ENCODE data around the gene TTYH1. TPM values are rescaled to one million over a fixed set of nuclear protein-coding genes. Genes with fewer than 3 reads are reported as not detected.

The TTYH1 gene
- total RNA-seq, 1 donor from 2014 or later, result 207 TPM

GRCh38 chr19:54391589-54392061, 23.6 kb upstream of the TTYH1 start:
- no peaks in the 10 kb centered on the region for H3K9me3 Mint-ChIP-seq
- peaks cover 44% of the 10 kb centered on the region for H3K27me3 Mint-ChIP-seq (ENCODE audit: low read depth)
- no peak overlapping the region for H3K27ac Mint-ChIP-seq (ENCODE audit: unreplicated experiment)
- peaks cover 10% of the 10 kb centered on the region for H3K4me1 Mint-ChIP-seq
- TF ChIP-seq CTCF (conservative IDR thresholded peaks at IDR 0.05), result no peak
- no peaks in the 10 kb centered on the region for H3K36me3 Mint-ChIP-seq (ENCODE audit: low read depth)
- no peak for DNase-seq (ENCODE audit: low read depth, low spot score)
- H3K4me3 Mint-ChIP-seq, result no peak overlapping the region

GRCh38 chr19:54392105-54392504, 23.2 kb upstream of the TTYH1 start:
- DNase-seq (ENCODE audit: low read depth, low spot score), result no peak
- Mint-ChIP-seq H3K27me3 (ENCODE audit: low read depth) (peaks cover 44% of the 10 kb centered on the region), H3K36me3 (ENCODE audit: low read depth) (no peaks in the 10 kb centered on the region), H3K4me3 (no peak overlapping the region), H3K9me3 (no peaks in the 10 kb centered on the region), H3K4me1 (peaks cover 10% of the 10 kb centered on the region), H3K27ac (ENCODE audit: unreplicated experiment) (no peak overlapping the region)
- no peak for TF ChIP-seq CTCF (conservative IDR thresholded peaks at IDR 0.05)

GRCh38 chr19:54393381-54393780, 21.9 kb upstream of the TTYH1 start:
- Mint-ChIP-seq H3K27ac (ENCODE audit: unreplicated experiment) (no peak overlapping the region), H3K9me3 (no peaks in the 10 kb centered on the region), H3K36me3 (ENCODE audit: low read depth) (no peaks in the 10 kb centered on the region), H3K4me3 (no peak overlapping the region), H3K27me3 (ENCODE audit: low read depth) (peaks cover 31% of the 10 kb centered on the region), H3K4me1 (peaks cover 10% of the 10 kb centered on the region)
- no peak for TF ChIP-seq CTCF (conservative IDR thresholded peaks at IDR 0.05)
- no peak for DNase-seq (ENCODE audit: low read depth, low spot score)

GRCh38 chr19:54395685-54396084, 19.6 kb upstream of the TTYH1 start:
- peaks cover 10% of the 10 kb centered on the region for H3K4me1 Mint-ChIP-seq
- DNase-seq (ENCODE audit: low read depth, low spot score), result no peak
- H3K36me3 Mint-ChIP-seq (ENCODE audit: low read depth), result no peaks in the 10 kb centered on the region
- H3K27me3 Mint-ChIP-seq (ENCODE audit: low read depth), result peaks cover 15% of the 10 kb centered on the region
- H3K9me3 Mint-ChIP-seq, result no peaks in the 10 kb centered on the region
- no peak overlapping the region for H3K4me3 Mint-ChIP-seq
- H3K27ac Mint-ChIP-seq (ENCODE audit: unreplicated experiment), result no peak overlapping the region
- TF ChIP-seq CTCF (conservative IDR thresholded peaks at IDR 0.05), result no peak

- TF ChIP-seq CTCF (conservative IDR thresholded peaks at IDR 0.05), result no peak
- DNase-seq (ENCODE audit: low read depth, low spot score), result no peak
- no peak overlapping the region for H3K4me3 Mint-ChIP-seq
- H3K9me3 Mint-ChIP-seq, result no peaks in the 10 kb centered on the region
- H3K4me1 Mint-ChIP-seq, result peaks cover 3% of the 10 kb centered on the region
- H3K27me3 Mint-ChIP-seq (ENCODE audit: low read depth), result peaks cover 2% of the 10 kb centered on the region
- no peak overlapping the region for H3K27ac Mint-ChIP-seq (ENCODE audit: unreplicated experiment)
- no peaks in the 10 kb centered on the region for H3K36me3 Mint-ChIP-seq (ENCODE audit: low read depth)
Observed at GRCh38 chr19:54399189-54399588, 16.1 kb upstream of the TTYH1 start.

- TF ChIP-seq CTCF (conservative IDR thresholded peaks at IDR 0.05), result no peak
- Mint-ChIP-seq H3K27ac (ENCODE audit: unreplicated experiment) (no peak overlapping the region), H3K4me3 (no peak overlapping the region), H3K36me3 (ENCODE audit: low read depth) (no peaks in the 10 kb centered on the region), H3K27me3 (ENCODE audit: low read depth) (no peaks in the 10 kb centered on the region), H3K4me1 (peaks cover 3% of the 10 kb centered on the region), H3K9me3 (no peaks in the 10 kb centered on the region)
- DNase-seq (ENCODE audit: low read depth, low spot score), result no peak
Observed at GRCh38 chr19:54400913-54401312, 14.4 kb upstream of the TTYH1 start.

All from neural crest cell (in vitro differentiated cells).